ENCODE measurements around the gene CASK.
"Not testable (repeated sequence)": the region's sequence is repeated elsewhere in the genome, so short reads cannot be mapped to it uniquely, and the experiment has no call there.

Gene CASK

DNA sequence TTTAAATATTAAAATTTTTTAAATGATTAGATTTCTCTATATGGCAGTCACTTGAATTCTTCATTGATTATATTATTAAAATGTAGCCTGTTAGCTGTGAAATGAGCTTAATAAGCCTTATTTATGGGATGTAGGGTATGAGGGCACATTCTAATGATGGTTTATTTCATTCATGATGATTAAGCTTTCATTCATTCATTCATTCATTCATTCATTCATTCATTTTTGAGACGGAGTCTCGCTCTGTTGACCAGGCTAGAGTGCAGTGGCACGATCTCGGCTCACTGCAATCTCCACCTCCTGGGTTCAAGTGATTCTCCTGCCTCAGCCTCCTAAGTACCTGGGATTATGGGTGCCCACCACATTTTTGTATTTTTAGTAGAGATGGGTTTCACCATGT lies 317.3 kb downstream of the CASK start:
- H3K36me3 ChIP-seq (ENCODE audit: control insufficient read depth, insufficient read depth, low read length), result peaks cover 15% of the 10 kb centered on the region
- not testable (repeated sequence) for H3K9me3 ChIP-seq (ENCODE audit: control insufficient read depth, low read length); H3K27ac ChIP-seq (ENCODE audit: low read depth, low read length, severe bottlenecking); H3K4me3 ChIP-seq (ENCODE audit: extremely low read depth, insufficient read depth, low read length, poor library complexity, severe bottlenecking); H3K4me1 ChIP-seq (ENCODE audit: control insufficient read depth, insufficient read depth, low read length, poor library complexity, severe bottlenecking)
- no CpG with 5 or more reads among the region's 4 CpGs for WGBS, 2 experiments (ENCODE audit: insufficient coverage in 2 of 2)

GRCh38 chrX:41604766-41605543 lies 318.4 kb downstream of the CASK start:
- no peak overlapping the region for H3K27ac ChIP-seq (ENCODE audit: low read depth, low read length, severe bottlenecking)
- H3K4me3 ChIP-seq (ENCODE audit: extremely low read depth, insufficient read depth, low read length, poor library complexity, severe bottlenecking), result no peak overlapping the region
- 60% methylated on average over 1 of the region's 1 CpG for WGBS, 2 experiments (ENCODE audit: insufficient coverage in 2 of 2)
- H3K36me3 ChIP-seq (ENCODE audit: control insufficient read depth, insufficient read depth, low read length), result peaks cover 10% of the 10 kb centered on the region
- H3K4me1 ChIP-seq (ENCODE audit: control insufficient read depth, insufficient read depth, low read length, poor library complexity, severe bottlenecking), result peaks cover 5% of the 10 kb centered on the region
- H3K9me3 ChIP-seq (ENCODE audit: control insufficient read depth, low read length), result no peaks in the 10 kb centered on the region

DNA sequence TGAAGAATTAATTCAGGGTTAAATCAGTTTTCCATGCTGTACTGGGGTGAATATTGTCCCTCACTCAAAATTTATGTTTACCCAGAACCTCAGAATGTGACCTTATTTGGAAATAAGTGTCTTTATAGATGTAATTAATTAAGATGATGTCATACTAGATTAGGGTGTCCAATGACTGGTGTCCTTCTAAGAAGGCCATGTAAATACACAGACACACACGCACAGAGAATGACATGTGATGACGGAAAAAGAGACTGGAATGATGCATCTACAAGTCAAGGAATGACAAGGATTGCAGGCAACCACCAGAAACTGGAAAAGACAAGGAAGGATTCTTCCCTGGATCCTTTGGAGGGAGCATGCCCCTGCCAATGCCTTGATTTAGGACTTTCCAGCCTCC lies 319.2 kb downstream of the CASK start:
- H3K36me3 ChIP-seq (ENCODE audit: control insufficient read depth, insufficient read depth, low read length), result peaks cover 6% of the 10 kb centered on the region
- H3K27ac ChIP-seq (ENCODE audit: low read depth, low read length, severe bottlenecking), result no peak overlapping the region
- no peak overlapping the region for H3K4me3 ChIP-seq (ENCODE audit: extremely low read depth, insufficient read depth, low read length, poor library complexity, severe bottlenecking)
- WGBS, 2 experiments (ENCODE audit: insufficient coverage in 2 of 2), result 100% methylated on average over 2 of the region's 2 CpGs; no CpG with 5 or more reads in 1 of the 2 experiments
- peaks cover 5% of the 10 kb centered on the region for H3K4me1 ChIP-seq (ENCODE audit: control insufficient read depth, insufficient read depth, low read length, poor library complexity, severe bottlenecking)
- no peaks in the 10 kb centered on the region for H3K9me3 ChIP-seq (ENCODE audit: control insufficient read depth, low read length)

DNA sequence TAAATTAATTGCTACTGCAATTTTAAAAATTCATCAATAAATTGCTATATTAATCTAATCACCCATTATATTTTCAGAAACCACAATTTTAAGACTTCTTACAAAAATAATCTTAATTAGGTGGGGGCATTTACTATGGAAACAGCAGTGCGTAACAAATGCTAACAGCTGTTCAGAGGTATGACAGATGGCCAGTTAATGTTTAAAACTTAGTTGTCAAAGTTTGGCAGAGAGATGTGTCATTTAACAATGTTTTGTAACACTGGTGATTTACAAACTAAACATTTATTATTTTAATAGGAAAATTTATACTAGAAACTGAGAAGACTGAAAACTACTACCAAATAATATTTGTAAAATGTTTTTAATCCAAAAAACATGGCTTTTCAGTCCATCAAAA lies 319.8 kb downstream of the CASK start:
- Histone ChIP-seq H3K36me3 (ENCODE audit: control insufficient read depth, insufficient read depth, low read length) (peaks cover 6% of the 10 kb centered on the region), H3K4me1 (ENCODE audit: control insufficient read depth, insufficient read depth, low read length, poor library complexity, severe bottlenecking) (peaks cover 5% of the 10 kb centered on the region), H3K9me3 (ENCODE audit: control insufficient read depth, low read length) (no peaks in the 10 kb centered on the region), H3K4me3 (ENCODE audit: extremely low read depth, insufficient read depth, low read length, poor library complexity, severe bottlenecking) (no peak overlapping the region), H3K27ac (ENCODE audit: low read depth, low read length, severe bottlenecking) (no peak overlapping the region)
- no CpG with 5 or more reads among the region's 1 CpG for WGBS, 2 experiments (ENCODE audit: insufficient coverage in 2 of 2)

GRCh38 chrX:41602816-41603345 lies 320.5 kb downstream of the CASK start:
- Histone ChIP-seq H3K36me3 (ENCODE audit: control insufficient read depth, insufficient read depth, low read length) (peaks cover 6% of the 10 kb centered on the region), H3K4me1 (ENCODE audit: control insufficient read depth, insufficient read depth, low read length, poor library complexity, severe bottlenecking) (peaks cover 5% of the 10 kb centered on the region), H3K27ac (ENCODE audit: low read depth, low read length, severe bottlenecking) (no peak overlapping the region), H3K4me3 (ENCODE audit: extremely low read depth, insufficient read depth, low read length, poor library complexity, severe bottlenecking) (no peak overlapping the region), H3K9me3 (ENCODE audit: control insufficient read depth, low read length) (no peaks in the 10 kb centered on the region)
- WGBS, 2 experiments (ENCODE audit: insufficient coverage in 2 of 2), result 67% methylated on average over 1 of the region's 2 CpGs; no CpG with 5 or more reads in 1 of the 2 experiments

DNA sequence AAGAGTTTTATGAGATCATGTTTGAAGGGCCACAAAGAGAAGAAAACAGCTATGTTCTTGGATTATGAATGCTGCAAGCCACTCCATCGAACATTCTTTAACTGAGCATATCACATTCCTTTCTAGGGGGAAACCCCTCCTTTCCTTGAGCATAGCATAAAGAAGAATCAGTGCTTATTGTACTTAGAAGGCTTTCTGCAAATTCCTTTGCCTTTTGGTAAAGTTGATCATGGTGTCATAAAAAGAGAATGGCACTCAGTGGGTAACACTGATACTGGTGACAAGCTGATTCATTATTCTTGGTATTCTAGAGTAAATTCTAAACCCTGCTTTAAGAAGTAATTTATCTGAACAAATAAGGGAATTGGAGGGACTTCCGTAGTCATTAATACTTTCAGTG lies 323.1 kb downstream of the CASK start:
- Histone ChIP-seq H3K9me3 (ENCODE audit: control insufficient read depth, low read length) (no peaks in the 10 kb centered on the region), H3K27ac (ENCODE audit: low read depth, low read length, severe bottlenecking) (no peak overlapping the region), H3K4me3 (ENCODE audit: extremely low read depth, insufficient read depth, low read length, poor library complexity, severe bottlenecking) (no peak overlapping the region), H3K4me1 (ENCODE audit: control insufficient read depth, insufficient read depth, low read length, poor library complexity, severe bottlenecking) (peaks cover 5% of the 10 kb centered on the region), H3K36me3 (ENCODE audit: control insufficient read depth, insufficient read depth, low read length) (peaks cover 2% of the 10 kb centered on the region)
- WGBS, 2 experiments (ENCODE audit: insufficient coverage in 2 of 2), result no CpG with 5 or more reads among the region's 2 CpGs

DNA sequence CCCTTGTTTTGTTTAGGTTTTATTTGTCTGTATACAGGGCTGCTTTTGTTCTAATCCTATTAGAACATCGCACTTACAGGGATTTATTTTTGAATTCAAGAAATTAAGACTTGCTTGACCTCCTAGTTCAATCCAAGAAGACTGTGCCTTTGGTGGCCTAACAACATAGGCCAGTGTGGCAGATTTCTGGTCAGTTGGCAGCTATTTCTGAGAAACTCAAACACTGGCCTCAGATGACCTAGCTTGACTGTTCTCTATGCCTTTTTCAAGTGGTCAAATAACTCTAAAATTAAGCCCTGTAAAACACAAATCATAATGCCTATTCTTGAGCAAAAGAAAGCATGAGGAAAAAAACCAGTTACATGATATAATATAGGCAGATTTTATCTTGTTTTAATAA lies 323.8 kb downstream of the CASK start:
- Histone ChIP-seq H3K36me3 (ENCODE audit: control insufficient read depth, insufficient read depth, low read length) (peaks cover 1% of the 10 kb centered on the region), H3K27ac (ENCODE audit: low read depth, low read length, severe bottlenecking) (no peak overlapping the region), H3K4me1 (ENCODE audit: control insufficient read depth, insufficient read depth, low read length, poor library complexity, severe bottlenecking) (peaks cover 5% of the 10 kb centered on the region), H3K9me3 (ENCODE audit: control insufficient read depth, low read length) (no peaks in the 10 kb centered on the region), H3K4me3 (ENCODE audit: extremely low read depth, insufficient read depth, low read length, poor library complexity, severe bottlenecking) (no peak overlapping the region)
- no CpG with 5 or more reads among the region's 1 CpG for WGBS, 2 experiments (ENCODE audit: insufficient coverage in 2 of 2)

DNA sequence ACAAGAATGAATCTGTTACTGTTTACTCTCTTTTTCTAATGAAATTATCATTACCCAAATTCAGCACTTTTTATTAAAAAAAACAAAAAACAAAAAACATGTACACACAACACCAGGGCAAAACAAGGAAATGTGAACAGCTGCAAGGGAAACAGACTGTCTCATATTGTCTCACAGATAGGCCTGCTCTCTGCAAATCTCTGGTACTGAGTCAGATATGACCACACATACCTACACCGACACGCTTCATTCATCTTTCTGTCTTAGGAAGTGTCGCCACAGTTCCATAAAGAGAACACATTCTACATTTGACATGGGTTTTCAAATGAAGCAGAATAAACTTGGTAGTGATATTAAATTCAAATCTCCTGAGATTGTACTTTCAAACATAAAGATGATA lies 326.8 kb downstream of the CASK start:
- Histone ChIP-seq H3K4me3 (ENCODE audit: extremely low read depth, insufficient read depth, low read length, poor library complexity, severe bottlenecking) (no peak overlapping the region), H3K4me1 (ENCODE audit: control insufficient read depth, insufficient read depth, low read length, poor library complexity, severe bottlenecking) (peaks cover 5% of the 10 kb centered on the region), H3K36me3 (ENCODE audit: control insufficient read depth, insufficient read depth, low read length) (no peaks in the 10 kb centered on the region), H3K9me3 (ENCODE audit: control insufficient read depth, low read length) (no peaks in the 10 kb centered on the region), H3K27ac (ENCODE audit: low read depth, low read length, severe bottlenecking) (no peak overlapping the region)
- no CpG with 5 or more reads among the region's 3 CpGs for WGBS, 2 experiments (ENCODE audit: insufficient coverage in 2 of 2)

- no peaks in the 10 kb centered on the region for H3K36me3 ChIP-seq (ENCODE audit: control insufficient read depth, insufficient read depth, low read length)
- no peak overlapping the region for H3K27ac ChIP-seq (ENCODE audit: low read depth, low read length, severe bottlenecking)
- H3K4me3 ChIP-seq (ENCODE audit: extremely low read depth, insufficient read depth, low read length, poor library complexity, severe bottlenecking), result no peak overlapping the region
- no peaks in the 10 kb centered on the region for H3K9me3 ChIP-seq (ENCODE audit: control insufficient read depth, low read length)
- H3K4me1 ChIP-seq (ENCODE audit: control insufficient read depth, insufficient read depth, low read length, poor library complexity, severe bottlenecking), result no peaks in the 10 kb centered on the region
- WGBS, 2 experiments (ENCODE audit: insufficient coverage in 2 of 2), result 95 to 98% methylated on average over 4 of the region's 7 CpGs
These were observed 328.7 kb downstream of the CASK start for GRCh38 chrX:41594634-41595033.

DNA sequence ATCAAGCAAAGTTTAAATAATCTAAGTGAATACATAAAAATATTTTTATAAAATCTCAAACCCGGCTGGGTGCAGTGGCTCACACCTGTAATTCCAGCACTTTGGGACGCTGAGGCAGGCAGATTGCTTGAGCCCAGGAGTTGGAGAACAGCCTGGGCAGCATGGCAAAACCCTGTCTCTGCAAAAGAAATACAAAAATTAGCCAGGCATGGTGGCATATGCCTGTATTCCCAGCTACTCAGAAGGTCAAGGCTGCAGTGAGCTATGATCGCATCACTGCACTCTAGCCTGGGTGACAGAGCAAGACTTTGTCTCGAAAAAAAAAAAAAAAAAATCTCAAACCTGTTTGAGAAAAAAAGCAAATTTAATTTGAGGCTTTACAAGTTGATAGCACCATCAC lies 331.4 kb downstream of the CASK start:
- WGBS, 2 experiments (ENCODE audit: insufficient coverage in 2 of 2), result 80 to 100% methylated on average over 1 of the region's 4 CpGs
- Histone ChIP-seq H3K9me3 (ENCODE audit: control insufficient read depth, low read length) (no peaks in the 10 kb centered on the region), H3K4me1 (ENCODE audit: control insufficient read depth, insufficient read depth, low read length, poor library complexity, severe bottlenecking) (no peaks in the 10 kb centered on the region), H3K4me3 (ENCODE audit: extremely low read depth, insufficient read depth, low read length, poor library complexity, severe bottlenecking) (no peak overlapping the region), H3K36me3 (ENCODE audit: control insufficient read depth, insufficient read depth, low read length) (no peaks in the 10 kb centered on the region), H3K27ac (ENCODE audit: low read depth, low read length, severe bottlenecking) (no peak overlapping the region)

DNA sequence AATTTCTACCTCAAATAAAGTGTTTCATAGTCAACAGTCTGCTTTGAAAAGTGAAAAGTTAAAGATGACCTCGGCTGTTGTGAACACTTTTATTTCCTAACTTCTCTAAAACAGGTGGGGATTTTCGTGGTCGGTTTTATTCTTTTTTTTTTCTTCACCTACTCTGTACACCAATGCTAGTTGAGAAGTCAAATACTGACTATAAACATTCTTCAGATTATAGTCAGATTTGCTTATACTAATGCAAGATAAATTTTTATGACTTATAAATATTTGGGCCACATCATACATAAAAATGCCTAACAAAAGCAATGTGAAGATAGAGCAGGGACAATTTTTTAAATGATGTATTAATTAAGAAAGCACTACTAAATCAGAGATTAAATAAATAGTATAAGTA lies 332.7 kb downstream of the CASK start:
- no peak overlapping the region for H3K27ac ChIP-seq (ENCODE audit: low read depth, low read length, severe bottlenecking)
- H3K4me1 ChIP-seq (ENCODE audit: control insufficient read depth, insufficient read depth, low read length, poor library complexity, severe bottlenecking), result no peaks in the 10 kb centered on the region
- H3K36me3 ChIP-seq (ENCODE audit: control insufficient read depth, insufficient read depth, low read length), result no peaks in the 10 kb centered on the region
- no CpG with 5 or more reads among the region's 3 CpGs for WGBS, 2 experiments (ENCODE audit: insufficient coverage in 2 of 2)
- H3K4me3 ChIP-seq (ENCODE audit: extremely low read depth, insufficient read depth, low read length, poor library complexity, severe bottlenecking), result no peak overlapping the region
- H3K9me3 ChIP-seq (ENCODE audit: control insufficient read depth, low read length), result no peaks in the 10 kb centered on the region

Measured in mesodermal cell (in vitro differentiated cells).